RWPE2 (cell line): ENCODE data around the gene PARVG.

ENCODE experiments used
- ATAC-seq: fragments of 200-7000 bp; cut with Tn5 transposase; 3 replicates; pipeline ENCODE4 v1.9.1; 2021; ENCODE audit warnings: low read depth
- DNase-seq: peaks from one replicate; pipeline ENCODE4 v3.0.0-alpha.2; 2020; ENCODE audit warnings: low spot score
- H3K27ac ChIP-seq: fragments of 450-650 bp; 2 replicates; pipeline ENCODE4 v1.5.1; 2017; ENCODE audit warnings: mild to moderate bottlenecking; ENCODE audit not compliant: poor library complexity, severe bottlenecking
- H3K27me3 ChIP-seq: fragments of 250-450 bp; sonication (Bioruptor Pico); 2 replicates; pipeline ENCODE4 v1.5.1; 2021; ENCODE audit warnings: mild to moderate bottlenecking, moderate library complexity; ENCODE audit not compliant: insufficient read depth, poor library complexity, severe bottlenecking
- H3K36me3 ChIP-seq: fragments of 250-450 bp; sonication (Bioruptor Pico); 2 replicates; pipeline ENCODE4 v1.5.1; 2020; ENCODE audit warnings: low read depth, mild to moderate bottlenecking, moderate library complexity
- H3K4me1 ChIP-seq: fragments of 250-450 bp; sonication (Bioruptor Pico); 2 replicates; pipeline ENCODE4 v1.5.1; 2021; ENCODE audit warnings: mild to moderate bottlenecking, moderate library complexity; ENCODE audit not compliant: insufficient read depth, poor library complexity, severe bottlenecking
- H3K4me3 ChIP-seq: fragments of 250-450 bp; sonication (Bioruptor Pico); 2 replicates; pipeline ENCODE4 v1.5.1; 2021; ENCODE audit warnings: mild to moderate bottlenecking, moderate library complexity; ENCODE audit not compliant: severe bottlenecking
- H3K9me3 ChIP-seq: fragments of 250-450 bp; sonication (Bioruptor Pico); 2 replicates; pipeline ENCODE4 v1.5.1; 2021; ENCODE audit warnings: mild to moderate bottlenecking, moderate library complexity; ENCODE audit not compliant: severe bottlenecking
- CTCF ChIP-seq: fragments of 450-650 bp; IDR thresholded peaks from one replicate; pipeline ENCODE4 v1.5.1; 2017; ENCODE audit warnings: mild to moderate bottlenecking, moderate library complexity; ENCODE audit not compliant: poor library complexity, severe bottlenecking

PARVG gene

GRCh38 chr22:44166498-44167276 lies 14.0 kb upstream of the PARVG start:
- no peak for TF ChIP-seq CTCF
- Histone ChIP-seq H3K4me3 (no peak overlapping the region), H3K27me3 (no peaks in the 10 kb centered on the region), H3K4me1 (no peaks in the 10 kb centered on the region), H3K36me3 (no peaks in the 10 kb centered on the region), H3K27ac (no peak overlapping the region), H3K9me3 (no peaks in the 10 kb centered on the region)
- ATAC-seq (no peak), DNase-seq (no peak)

- no peaks in the 10 kb centered on the region for H3K4me1 ChIP-seq
- no peak for TF ChIP-seq CTCF
- H3K27ac ChIP-seq: no peak overlapping the region
- H3K36me3 ChIP-seq: no peaks in the 10 kb centered on the region
- ATAC-seq: no peak
- H3K4me3 ChIP-seq: no peak overlapping the region
- no peak for DNase-seq
- no peaks in the 10 kb centered on the region for H3K9me3 ChIP-seq
- H3K27me3 ChIP-seq: no peaks in the 10 kb centered on the region
Measured at GRCh38 chr22:44167501-44167900, 13.2 kb upstream of the PARVG start.

GRCh38 chr22:44168206-44168605 lies 12.5 kb upstream of the PARVG start:
- H3K4me3 ChIP-seq: no peak overlapping the region
- H3K9me3 ChIP-seq: no peaks in the 10 kb centered on the region
- no peaks in the 10 kb centered on the region for H3K36me3 ChIP-seq
- TF ChIP-seq CTCF: no peak
- H3K27ac ChIP-seq: no peak overlapping the region
- H3K27me3 ChIP-seq: no peaks in the 10 kb centered on the region
- no peaks in the 10 kb centered on the region for H3K4me1 ChIP-seq
- ATAC-seq: no peak
- no peak for DNase-seq

GRCh38 chr22:44170470-44170869 lies 10.3 kb upstream of the PARVG start:
- Histone ChIP-seq H3K4me3 (no peak overlapping the region), H3K27me3 (no peaks in the 10 kb centered on the region), H3K9me3 (no peaks in the 10 kb centered on the region), H3K36me3 (no peaks in the 10 kb centered on the region), H3K4me1 (no peaks in the 10 kb centered on the region), H3K27ac (no peak overlapping the region)
- ATAC-seq (no peak), DNase-seq (no peak)
- no peak for TF ChIP-seq CTCF

GRCh38 chr22:44171561-44171960 lies 9.2 kb upstream of the PARVG start:
- no peak overlapping the region for H3K27ac ChIP-seq
- TF ChIP-seq CTCF: no peak
- no peaks in the 10 kb centered on the region for H3K9me3 ChIP-seq
- no peak for DNase-seq
- H3K4me3 ChIP-seq: no peak overlapping the region
- no peak for ATAC-seq
- no peaks in the 10 kb centered on the region for H3K36me3 ChIP-seq
- H3K27me3 ChIP-seq: no peaks in the 10 kb centered on the region
- no peaks in the 10 kb centered on the region for H3K4me1 ChIP-seq
